Prostate gland (tissue), 2 donors: ENCODE measurements around the gene RCN1. TPM values are rescaled to one million over a fixed set of nuclear protein-coding genes. Genes with fewer than 3 reads are reported as not detected.

Source experiments
- DNase-seq: peaks from one replicate; pipeline ENCODE4 v3.0.0-alpha.2; 2019; ENCODE audit warnings: low spot score
- H3K27ac ChIP-seq, 2 donors: fragments of 200-600 bp; sonication (generic); 2 replicates each; pipeline ENCODE4 v1.5.1; 2017 to 2019
- H3K27me3 ChIP-seq: fragments of 200-600 bp; sonication (generic); replicated peaks from 2 replicates; pipeline ENCODE4 v1.5.1; 2019; ENCODE audit not compliant: insufficient read depth
- H3K36me3 ChIP-seq, 2 donors: fragments of 200-600 bp; sonication (generic); 1 replicate in 1 of 2; 2 replicates in 1 of 2; pipeline versions ENCODE4 v1.5.1 to v1.8.1; 2017 to 2019
- H3K4me1 ChIP-seq: fragments of 200-600 bp; sonication (generic); replicated peaks from 2 replicates; pipeline ENCODE4 v1.5.1; 2019
- H3K4me3 ChIP-seq, 2 donors: fragments of 200-600 bp; sonication (generic); 2 replicates each; pipeline ENCODE4 v1.5.1; 2017 to 2019
- H3K9me3 ChIP-seq: fragments of 200-600 bp; sonication (generic); 2 replicates; pipeline ENCODE4 v1.5.1; 2017
- CTCF ChIP-seq, 4 experiments: fragments of 200-600 bp in 2 of 4; fragments of 450-650 bp in 2 of 4; sonication (generic) in 2 of 4; IDR thresholded peaks; 1 replicate in 3 of 4; 2 replicates in 1 of 4; pipeline ENCODE4 v1.5.1; 2016 to 2019; ENCODE audit warnings: antibody characterized with exemption in 4 of 4, mild to moderate bottlenecking in 2 of 4, moderate library complexity in 2 of 4
- POLR2A ChIP-seq: fragments of 450-650 bp; IDR thresholded peaks from one replicate; pipeline ENCODE4 v1.6.1; 2016; ENCODE audit warnings: antibody characterized with exemption, mild to moderate bottlenecking
- POLR2AphosphoS5 ChIP-seq: sonication (generic); formaldehyde crosslinking; IDR thresholded peaks from one replicate; pipeline ENCODE4 v1.6.1; 2017; ENCODE audit warnings: antibody characterized with exemption
- WGBS: methylation state at CpG from one replicate; pipeline ENCODE4 v1.1.5; 2018; 5-methylcytosine and 5-hydroxymethylcytosine counted together
- intact Hi-C: fragments of 100-400 bp; cut with DNase I; formaldehyde crosslinking; loops from one replicate; pipeline ENCODE4 v1.14.2; 2022
- total RNA-seq, 2 donors: library from RNA; depleted of rRNA; stranded (reverse); fragments of >200 nt; gene quantifications; one replicate each; pipeline ENCODE4 v1.1.0, GENCODE V29; 2016

Gene RCN1
- total RNA-seq, 2 donors from 2014 or later = 63.6 to 105 TPM

- Histone ChIP-seq H3K36me3 (no peaks in the 10 kb centered on the region), H3K4me3 (no peak overlapping the region), H3K27me3 (no peaks in the 10 kb centered on the region), H3K4me1 (no peaks in the 10 kb centered on the region), H3K9me3 (no peaks in the 10 kb centered on the region), H3K27ac (no peak overlapping the region)
- intact Hi-C loops = no loop called here
- DNase-seq = no peak
- TF ChIP-seq POLR2A = no peak
- 96% methylated on average over 6 of the region's 6 CpGs for WGBS
Observed at GRCh38 chr11:32109592-32109991, 18.7 kb downstream of the RCN1 start.

GRCh38 chr11:32110795-32111194 lies 19.9 kb downstream of the RCN1 start:
- TF ChIP-seq POLR2AphosphoS5 = no peak
- TF ChIP-seq POLR2A = no peak
- no peak for TF ChIP-seq CTCF (IDR thresholded peaks at IDR 0.05)
- WGBS = 87% methylated on average over 3 of the region's 3 CpGs
- H3K4me3 ChIP-seq = no peak overlapping the region

GRCh38 chr11:32113200-32113919 lies 22.5 kb downstream of the RCN1 start:
- Histone ChIP-seq H3K4me3 (no peak overlapping the region), H3K4me1 (no peaks in the 10 kb centered on the region), H3K27me3 (no peaks in the 10 kb centered on the region), H3K9me3 (no peaks in the 10 kb centered on the region), H3K36me3 (no peaks in the 10 kb centered on the region), H3K27ac (peak overlapping the region in 1 of 2 donors; percentile 60)
- DNase-seq = peak; percentile 69
- TF ChIP-seq POLR2AphosphoS5 (peak; percentile 93), POLR2A (no peak), CTCF (IDR thresholded peaks at IDR 0.05) (no peak)
- WGBS = 18% methylated on average over 10 of the region's 10 CpGs
- intact Hi-C loops = no loop called here

More at GRCh38 chr11:32110795-32111194, 19.9 kb downstream of the RCN1 start:
- intact Hi-C loops = no loop called here
- Histone ChIP-seq H3K36me3 (no peaks in the 10 kb centered on the region), H3K4me1 (no peaks in the 10 kb centered on the region), H3K27ac (no peak overlapping the region), H3K27me3 (no peaks in the 10 kb centered on the region), H3K9me3 (no peaks in the 10 kb centered on the region)
- DNase-seq = no peak

GRCh38 chr11:32113920-32114203 lies 23.0 kb downstream of the RCN1 start:
- Histone ChIP-seq H3K9me3 (no peaks in the 10 kb centered on the region), H3K4me3 (no peak overlapping the region), H3K4me1 (no peaks in the 10 kb centered on the region), H3K27ac (peak overlapping the region in 1 of 2 donors; percentile 60), H3K36me3 (no peaks in the 10 kb centered on the region), H3K27me3 (no peaks in the 10 kb centered on the region)
- TF ChIP-seq POLR2A (no peak), POLR2AphosphoS5 (no peak), CTCF (IDR thresholded peaks at IDR 0.05) (no peak)
- DNase-seq = no peak
- WGBS = 87% methylated on average over 2 of the region's 2 CpGs
- intact Hi-C loops = no loop called here

- H3K4me3 ChIP-seq = no peak overlapping the region
- H3K9me3 ChIP-seq = no peaks in the 10 kb centered on the region
- intact Hi-C loops = no loop called here
- WGBS = 82% methylated on average over 5 of the region's 5 CpGs
- TF ChIP-seq POLR2AphosphoS5 (no peak), CTCF (IDR thresholded peaks at IDR 0.05) (no peak), POLR2A (no peak)
- H3K4me1 ChIP-seq = no peaks in the 10 kb centered on the region
- no peak for DNase-seq
- H3K27ac ChIP-seq = no peak overlapping the region
- no peaks in the 10 kb centered on the region for H3K36me3 ChIP-seq
- no peaks in the 10 kb centered on the region for H3K27me3 ChIP-seq
Observed at GRCh38 chr11:32115446-32115845, 24.6 kb downstream of the RCN1 start.
